Endothelial cell (in vitro differentiated cells): ENCODE measurements around the gene GAREM1. TPM values are rescaled to one million over a fixed set of nuclear protein-coding genes. Genes with fewer than 3 reads are reported as not detected.

ENCODE experiments used
- DNase-seq: peaks from one replicate; pipeline ENCODE4 v3.0.0; 2021; ENCODE audit warnings: low spot score
- H3K27ac Mint-ChIP-seq: one replicate; pipeline ENCODE4 v1.8.0; 2021; ENCODE audit warnings: mixed read lengths, inconsistent platforms; ENCODE audit not compliant: unreplicated experiment
- H3K27me3 Mint-ChIP-seq: one replicate; pipeline ENCODE4 v1.8.0; 2021; ENCODE audit warnings: mild to moderate bottlenecking, moderate library complexity, mixed read lengths, inconsistent platforms; ENCODE audit not compliant: unreplicated experiment
- H3K36me3 Mint-ChIP-seq: one replicate; pipeline ENCODE4 v1.8.0; 2021; ENCODE audit warnings: mild to moderate bottlenecking, low read depth, mixed read lengths, inconsistent platforms; ENCODE audit not compliant: unreplicated experiment
- H3K4me1 Mint-ChIP-seq: one replicate; pipeline ENCODE4 v1.8.0; 2021; ENCODE audit warnings: mild to moderate bottlenecking, mixed read lengths, inconsistent platforms; ENCODE audit not compliant: unreplicated experiment
- H3K4me3 Mint-ChIP-seq: one replicate; pipeline ENCODE4 v1.8.0; 2021; ENCODE audit warnings: mild to moderate bottlenecking, mixed read lengths, inconsistent platforms; ENCODE audit not compliant: unreplicated experiment
- H3K9me3 Mint-ChIP-seq: one replicate; pipeline ENCODE4 v1.8.0; 2021; ENCODE audit warnings: mixed read lengths, inconsistent platforms; ENCODE audit not compliant: unreplicated experiment
- total RNA-seq: library from RNA; stranded (reverse); fragmentation: NEBNext Ultra II Directional; extraction: Animal tissue kit (Norgen Biotek cat#: 25700); gene quantifications from one replicate; pipeline ENCODE4 v1.2.1, GENCODE V29; 2021; ENCODE audit not compliant: unreplicated experiment
- TF ChIP-seq, protein P1 (sequence below): fragments of 200-600 bp; sonication (generic); IDR thresholded peaks from one replicate; pipeline ENCODE4 v1.5.0; 2021; ENCODE audit warnings: antibody characterized with exemption; ENCODE audit not compliant: unreplicated experiment

GAREM1 gene
- total RNA-seq, 1 donor from 2014 or later = 1.2 TPM

DNA sequence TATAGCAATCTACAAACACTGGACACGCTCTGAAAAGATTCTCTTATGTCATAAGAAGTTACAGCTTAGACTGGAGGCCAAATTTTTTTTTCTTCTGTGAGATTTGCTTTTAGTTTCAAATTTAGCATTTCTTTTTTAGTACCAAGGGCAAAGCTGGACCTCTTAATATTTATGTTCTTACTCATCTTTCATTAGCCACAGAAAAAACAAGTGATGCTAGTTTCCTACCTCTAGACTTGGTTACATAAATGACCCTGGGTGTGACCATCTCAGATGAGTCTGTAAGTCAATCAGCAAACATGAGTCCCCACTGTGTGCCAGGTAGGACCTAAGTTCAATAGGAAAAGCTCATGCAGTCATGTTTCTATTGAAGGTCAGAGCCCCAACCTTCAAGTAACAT lies 186.4 kb downstream of the GAREM1 start:
- Mint-ChIP-seq H3K9me3 (no peaks in the 10 kb centered on the region), H3K4me1 (no peaks in the 10 kb centered on the region), H3K4me3 (no peak overlapping the region), H3K27ac (no peak overlapping the region), H3K36me3 (no peaks in the 10 kb centered on the region), H3K27me3 (peaks cover 1% of the 10 kb centered on the region)
- TF ChIP-seq, protein P1, sequence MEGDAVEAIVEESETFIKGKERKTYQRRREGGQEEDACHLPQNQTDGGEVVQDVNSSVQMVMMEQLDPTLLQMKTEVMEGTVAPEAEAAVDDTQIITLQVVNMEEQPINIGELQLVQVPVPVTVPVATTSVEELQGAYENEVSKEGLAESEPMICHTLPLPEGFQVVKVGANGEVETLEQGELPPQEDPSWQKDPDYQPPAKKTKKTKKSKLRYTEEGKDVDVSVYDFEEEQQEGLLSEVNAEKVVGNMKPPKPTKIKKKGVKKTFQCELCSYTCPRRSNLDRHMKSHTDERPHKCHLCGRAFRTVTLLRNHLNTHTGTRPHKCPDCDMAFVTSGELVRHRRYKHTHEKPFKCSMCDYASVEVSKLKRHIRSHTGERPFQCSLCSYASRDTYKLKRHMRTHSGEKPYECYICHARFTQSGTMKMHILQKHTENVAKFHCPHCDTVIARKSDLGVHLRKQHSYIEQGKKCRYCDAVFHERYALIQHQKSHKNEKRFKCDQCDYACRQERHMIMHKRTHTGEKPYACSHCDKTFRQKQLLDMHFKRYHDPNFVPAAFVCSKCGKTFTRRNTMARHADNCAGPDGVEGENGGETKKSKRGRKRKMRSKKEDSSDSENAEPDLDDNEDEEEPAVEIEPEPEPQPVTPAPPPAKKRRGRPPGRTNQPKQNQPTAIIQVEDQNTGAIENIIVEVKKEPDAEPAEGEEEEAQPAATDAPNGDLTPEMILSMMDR = no peak
- no peak for DNase-seq

DNA sequence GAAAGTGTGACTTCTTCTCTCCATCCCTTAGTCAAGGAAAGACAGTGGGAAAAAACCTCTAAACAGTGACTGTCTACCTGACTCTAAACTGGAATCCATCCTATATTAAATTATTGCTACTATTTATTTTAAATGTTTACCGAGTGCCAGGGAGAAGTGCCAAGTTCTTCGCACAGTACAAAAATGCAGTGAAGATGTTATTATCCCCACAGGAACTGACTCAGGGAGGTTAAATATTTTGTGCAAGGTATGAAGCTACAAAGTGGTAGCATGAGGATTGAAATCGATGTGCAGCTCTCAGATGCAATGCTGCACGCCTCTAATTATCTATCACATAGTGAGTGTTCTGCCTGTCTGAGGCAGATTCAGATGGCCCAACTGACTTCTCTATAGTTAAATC lies 189.8 kb downstream of the GAREM1 start:
- Mint-ChIP-seq H3K36me3 (no peaks in the 10 kb centered on the region), H3K9me3 (no peaks in the 10 kb centered on the region), H3K4me1 (no peaks in the 10 kb centered on the region), H3K4me3 (no peak overlapping the region), H3K27ac (no peak overlapping the region), H3K27me3 (peaks cover 4% of the 10 kb centered on the region)
- TF ChIP-seq, protein P1 = no peak
- no peak for DNase-seq

DNA sequence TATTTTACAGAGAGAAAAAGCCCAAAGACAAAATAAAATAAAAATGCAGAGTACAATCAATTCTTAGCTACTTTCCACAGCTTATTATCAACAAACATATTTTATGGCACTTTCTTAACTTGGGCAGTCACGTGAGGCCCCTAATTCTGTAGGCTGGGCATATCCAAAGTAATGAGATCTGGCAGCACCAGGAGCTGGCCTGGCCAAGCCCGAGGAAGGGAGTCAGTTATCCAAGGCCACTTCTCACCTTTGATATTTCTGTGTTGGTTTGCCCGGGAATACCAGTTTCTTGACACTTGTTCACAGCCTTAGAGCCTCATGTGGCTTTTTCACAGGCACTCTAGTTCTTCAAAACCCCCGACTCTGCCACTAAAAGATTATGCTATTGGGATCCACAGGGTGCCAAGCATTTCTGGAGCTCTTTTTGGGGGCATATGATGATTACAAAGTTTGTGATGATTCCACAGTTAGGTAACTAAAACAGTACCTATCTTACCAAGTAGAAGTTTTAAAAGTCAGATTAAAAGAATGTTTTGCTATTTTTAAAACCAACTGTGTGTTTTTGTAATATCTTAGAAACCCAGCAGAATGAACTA lies 190.4 kb downstream of the GAREM1 start:
- no peaks in the 10 kb centered on the region for H3K4me1 Mint-ChIP-seq
- H3K27ac Mint-ChIP-seq = no peak overlapping the region
- no peaks in the 10 kb centered on the region for H3K9me3 Mint-ChIP-seq
- DNase-seq = no peak
- no peaks in the 10 kb centered on the region for H3K36me3 Mint-ChIP-seq
- TF ChIP-seq, protein P1 = no peak
- peaks cover 6% of the 10 kb centered on the region for H3K27me3 Mint-ChIP-seq
- no peak overlapping the region for H3K4me3 Mint-ChIP-seq

DNA sequence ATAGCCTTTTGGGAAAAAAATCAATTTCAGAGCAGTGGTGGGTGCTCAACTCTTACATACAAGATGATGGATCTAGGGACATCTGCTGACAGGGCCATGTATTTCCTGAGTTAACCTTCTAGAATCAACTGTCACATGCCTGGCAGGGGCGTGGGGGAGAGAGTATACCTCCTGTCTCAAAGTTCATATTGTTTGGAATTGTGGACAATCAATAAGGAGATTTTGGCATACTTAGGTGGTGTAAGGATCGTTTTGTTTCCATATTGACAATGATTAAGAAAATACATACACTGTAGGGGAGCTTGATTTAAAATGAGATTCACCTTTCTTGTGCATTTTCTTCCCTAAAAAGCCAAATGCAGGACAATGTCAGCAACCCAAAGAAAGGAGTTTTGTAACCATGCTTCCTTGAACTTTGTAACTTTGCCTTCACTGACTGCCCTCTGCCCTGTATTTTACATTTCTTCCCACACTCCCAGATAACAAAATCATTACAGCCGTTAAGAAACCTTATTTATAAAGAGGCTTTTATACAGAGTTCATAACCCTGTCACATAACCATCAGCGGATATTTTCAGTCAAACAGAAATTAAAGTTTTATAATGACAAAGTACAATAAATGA lies 192.4 kb downstream of the GAREM1 start:
- no peak overlapping the region for H3K4me3 Mint-ChIP-seq
- DNase-seq = no peak
- no peaks in the 10 kb centered on the region for H3K36me3 Mint-ChIP-seq
- TF ChIP-seq, protein P1 = no peak
- no peaks in the 10 kb centered on the region for H3K4me1 Mint-ChIP-seq
- H3K27ac Mint-ChIP-seq = no peak overlapping the region
- H3K27me3 Mint-ChIP-seq = peaks cover 6% of the 10 kb centered on the region
- no peaks in the 10 kb centered on the region for H3K9me3 Mint-ChIP-seq

DNA sequence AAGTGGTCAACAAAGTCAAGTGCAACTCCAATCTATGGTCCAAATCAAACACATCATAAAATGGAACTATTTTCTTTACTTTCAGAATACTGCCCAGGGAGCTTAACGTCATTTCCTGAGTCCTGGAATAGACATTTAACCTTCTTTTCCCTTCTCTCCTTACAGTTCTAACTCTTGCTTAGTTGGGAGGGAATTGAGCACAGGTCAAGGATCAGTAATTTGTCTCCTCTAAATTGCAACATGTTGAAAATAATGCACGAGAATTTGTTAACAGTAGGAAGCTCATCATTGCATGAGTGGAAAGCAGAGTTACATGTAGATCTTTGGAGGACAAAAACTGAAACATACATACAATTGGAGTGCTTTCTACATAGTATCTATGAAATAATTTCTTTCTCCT lies 193.1 kb downstream of the GAREM1 start:
- Mint-ChIP-seq H3K27ac (no peak overlapping the region), H3K36me3 (no peaks in the 10 kb centered on the region), H3K27me3 (peaks cover 5% of the 10 kb centered on the region), H3K4me3 (no peak overlapping the region), H3K9me3 (no peaks in the 10 kb centered on the region), H3K4me1 (no peaks in the 10 kb centered on the region)
- DNase-seq = no peak
- TF ChIP-seq, protein P1 = no peak
